ENCODE results near the gene TMCC2. TPM values are rescaled to one million over a fixed set of nuclear protein-coding genes. Genes with fewer than 3 reads are reported as not detected.

The TMCC2 gene
- total RNA-seq, 1 experiment from 2014 or later, result 2.2 TPM

- no peak for TF ChIP-seq EZH2 (IDR thresholded peaks at IDR 0.05; ENCODE audit: borderline replicate concordance, low read depth, low read length, poor library complexity, severe bottlenecking)
- TF ChIP-seq, protein P1, sequence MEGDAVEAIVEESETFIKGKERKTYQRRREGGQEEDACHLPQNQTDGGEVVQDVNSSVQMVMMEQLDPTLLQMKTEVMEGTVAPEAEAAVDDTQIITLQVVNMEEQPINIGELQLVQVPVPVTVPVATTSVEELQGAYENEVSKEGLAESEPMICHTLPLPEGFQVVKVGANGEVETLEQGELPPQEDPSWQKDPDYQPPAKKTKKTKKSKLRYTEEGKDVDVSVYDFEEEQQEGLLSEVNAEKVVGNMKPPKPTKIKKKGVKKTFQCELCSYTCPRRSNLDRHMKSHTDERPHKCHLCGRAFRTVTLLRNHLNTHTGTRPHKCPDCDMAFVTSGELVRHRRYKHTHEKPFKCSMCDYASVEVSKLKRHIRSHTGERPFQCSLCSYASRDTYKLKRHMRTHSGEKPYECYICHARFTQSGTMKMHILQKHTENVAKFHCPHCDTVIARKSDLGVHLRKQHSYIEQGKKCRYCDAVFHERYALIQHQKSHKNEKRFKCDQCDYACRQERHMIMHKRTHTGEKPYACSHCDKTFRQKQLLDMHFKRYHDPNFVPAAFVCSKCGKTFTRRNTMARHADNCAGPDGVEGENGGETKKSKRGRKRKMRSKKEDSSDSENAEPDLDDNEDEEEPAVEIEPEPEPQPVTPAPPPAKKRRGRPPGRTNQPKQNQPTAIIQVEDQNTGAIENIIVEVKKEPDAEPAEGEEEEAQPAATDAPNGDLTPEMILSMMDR (conservative IDR thresholded peaks at IDR 0.05; ENCODE audit: low read depth, low read length), result no peak
- Histone ChIP-seq H3K4me1 (ENCODE audit: insufficient read depth, low read length, poor library complexity, severe bottlenecking) (no peaks in the 10 kb centered on the region), H3K36me3 (ENCODE audit: insufficient read depth, low read length, poor library complexity, severe bottlenecking) (no peaks in the 10 kb centered on the region), H3K9me3 (ENCODE audit: low read depth, low read length, poor library complexity, severe bottlenecking) (no peaks in the 10 kb centered on the region), H3K4me3 (ENCODE audit: low read depth, low read length, poor library complexity, severe bottlenecking) (no peak overlapping the region), H3K27ac (ENCODE audit: low read depth, low read length, poor library complexity, severe bottlenecking) (no peak overlapping the region), H3K27me3 (replicated peaks; ENCODE audit: insufficient read depth, low read depth, low read length, poor library complexity) (no peaks in the 10 kb centered on the region)
- intact Hi-C loops (cut with micrococcal nuclease; ENCODE audit: unreplicated experiment), result no loop called here
- ChIA-PET POLR2A (ENCODE audit: low non-redundant PET) (no interaction called here), CTCF (no interaction called here)
- BruUV-seq (replicated peaks), result no TSS peak
- DNase-seq (ENCODE audit: low spot score), result no peak
Measured at GRCh38 chr1:205235951-205236350, 8.2 kb downstream of the TMCC2 start.

GRCh38 chr1:205236526-205236925 lies 8.8 kb downstream of the TMCC2 start:
- intact Hi-C loops (cut with micrococcal nuclease; ENCODE audit: unreplicated experiment), result no loop called here
- Histone ChIP-seq H3K27ac (ENCODE audit: low read depth, low read length, poor library complexity, severe bottlenecking) (no peak overlapping the region), H3K27me3 (replicated peaks; ENCODE audit: insufficient read depth, low read depth, low read length, poor library complexity) (no peaks in the 10 kb centered on the region), H3K36me3 (ENCODE audit: insufficient read depth, low read length, poor library complexity, severe bottlenecking) (no peaks in the 10 kb centered on the region), H3K9me3 (ENCODE audit: low read depth, low read length, poor library complexity, severe bottlenecking) (no peaks in the 10 kb centered on the region), H3K4me1 (ENCODE audit: insufficient read depth, low read length, poor library complexity, severe bottlenecking) (no peaks in the 10 kb centered on the region), H3K4me3 (ENCODE audit: low read depth, low read length, poor library complexity, severe bottlenecking) (no peak overlapping the region)
- CTCF ChIA-PET, result no interaction called here
- BruUV-seq (replicated peaks), result no TSS peak
- TF ChIP-seq, protein P1 (conservative IDR thresholded peaks at IDR 0.05; ENCODE audit: low read depth, low read length), result no peak
- no peak for TF ChIP-seq EZH2 (IDR thresholded peaks at IDR 0.05; ENCODE audit: borderline replicate concordance, low read depth, low read length, poor library complexity, severe bottlenecking)
- POLR2A ChIA-PET (ENCODE audit: low non-redundant PET), result no interaction called here
- DNase-seq (ENCODE audit: low spot score), result no peak

DNA sequence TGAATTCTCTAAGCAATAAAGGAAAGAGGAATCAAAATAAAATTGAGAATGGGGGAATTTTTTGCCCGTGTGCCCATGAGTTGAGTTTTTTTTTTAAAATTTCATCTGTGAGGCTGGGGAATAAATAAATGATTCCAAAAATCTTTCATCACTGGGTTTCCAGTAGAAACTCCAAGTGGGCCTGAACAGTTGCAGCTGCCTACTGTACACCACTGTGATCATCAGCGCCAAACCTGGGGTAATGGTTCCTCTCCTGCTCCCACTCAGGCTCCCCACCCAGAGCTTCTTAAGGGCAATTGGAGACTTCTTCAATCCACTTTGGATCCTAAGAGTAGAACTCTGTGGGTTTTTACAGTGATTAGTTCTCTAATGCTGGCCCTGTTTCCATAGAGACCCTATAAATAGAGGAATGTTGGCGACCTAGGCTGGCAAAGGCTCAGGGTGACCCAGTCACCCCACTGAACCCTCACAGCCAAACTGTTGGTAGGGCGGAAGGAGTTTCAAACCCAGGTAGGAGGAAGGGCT lies 9.3 kb downstream of the TMCC2 start:
- Histone ChIP-seq H3K36me3 (ENCODE audit: insufficient read depth, low read length, poor library complexity, severe bottlenecking) (no peaks in the 10 kb centered on the region), H3K27me3 (replicated peaks; ENCODE audit: insufficient read depth, low read depth, low read length, poor library complexity) (no peaks in the 10 kb centered on the region), H3K4me1 (ENCODE audit: insufficient read depth, low read length, poor library complexity, severe bottlenecking) (no peaks in the 10 kb centered on the region), H3K4me3 (ENCODE audit: low read depth, low read length, poor library complexity, severe bottlenecking) (no peak overlapping the region), H3K9me3 (ENCODE audit: low read depth, low read length, poor library complexity, severe bottlenecking) (no peaks in the 10 kb centered on the region), H3K27ac (ENCODE audit: low read depth, low read length, poor library complexity, severe bottlenecking) (no peak overlapping the region)
- ChIA-PET CTCF (no interaction called here), POLR2A (ENCODE audit: low non-redundant PET) (no interaction called here)
- DNase-seq (ENCODE audit: low spot score), result no peak
- no TSS peak for BruUV-seq (replicated peaks)
- TF ChIP-seq, protein P1 (conservative IDR thresholded peaks at IDR 0.05; ENCODE audit: low read depth, low read length), result no peak
- no peak for TF ChIP-seq EZH2 (IDR thresholded peaks at IDR 0.05; ENCODE audit: borderline replicate concordance, low read depth, low read length, poor library complexity, severe bottlenecking)
- intact Hi-C loops (cut with micrococcal nuclease; ENCODE audit: unreplicated experiment), result no loop called here

Data from A673 (cell line).